Stimulated activated CD4-positive, alpha-beta T cell treated with anti-CD3 and anti-CD28 coated beads, Interleukin-1b, Interleukin-23, amount 100 ng/mL, for 48 hours (primary cell): Measurements from ENCODE around the gene GPX1.

ENCODE experiments used
- DNase-seq: peaks from one replicate; pipeline ENCODE4 v3.0.0-alpha.2; 2020

Gene GPX1

DNA sequence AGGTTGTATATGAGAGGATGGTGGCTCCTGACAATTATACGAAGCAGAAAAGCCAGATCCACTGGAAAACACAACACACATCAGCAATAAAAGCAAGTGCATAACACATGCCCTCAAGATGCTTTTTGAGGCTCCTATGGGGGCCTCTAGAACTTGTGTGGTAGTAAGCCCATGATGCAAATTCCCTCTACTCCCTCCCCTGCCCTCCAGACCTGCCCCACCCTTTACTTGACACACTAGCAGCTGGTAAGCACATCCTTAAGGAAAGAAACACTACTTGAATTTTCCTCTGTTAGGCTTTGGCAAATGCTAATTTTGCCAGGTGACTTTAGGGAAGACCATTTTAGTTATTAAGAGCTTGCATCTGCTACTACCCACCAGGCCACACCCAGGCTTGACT is 47.5 kb downstream of the GPX1 start:
- DNase-seq: no peak
